Upper lobe of left lung (tissue), 4 donors: Measurements from ENCODE around the gene LARP7.

ENCODE experiments used
- CTCF ChIP-seq, 6 experiments: fragments of 450-650 bp in 4 of 6; fragments of 200-600 bp in 2 of 6; sonication (generic) in 2 of 6; IDR thresholded peaks; one replicate each; pipeline ENCODE4 v1.5.1; 2016 to 2019; ENCODE audit warnings: antibody characterized with exemption in 6 of 6
- EP300 ChIP-seq, 4 donors: sonication (generic); formaldehyde crosslinking; IDR thresholded peaks; one replicate each; pipeline ENCODE4 v1.5.1; 2017; ENCODE audit warnings: antibody characterized with exemption in 4 of 4, control low read depth in 2 of 4
- POLR2A ChIP-seq, 4 donors: fragments of 450-650 bp; IDR thresholded peaks; one replicate each; pipeline ENCODE4 v1.5.1; 2016 to 2017; ENCODE audit warnings: antibody characterized with exemption in 4 of 4, mild to moderate bottlenecking in 2 of 4
- POLR2AphosphoS5 ChIP-seq, 2 donors: sonication (generic); formaldehyde crosslinking; IDR thresholded peaks; one replicate each; pipeline ENCODE4 v1.5.1; 2017; ENCODE audit warnings: antibody characterized with exemption in 2 of 2

- TF ChIP-seq POLR2A (IDR thresholded peaks at IDR 0.05) (no peak), EP300 (IDR thresholded peaks at IDR 0.05) (no peak), CTCF (IDR thresholded peaks at IDR 0.05) (no peak), POLR2AphosphoS5 (IDR thresholded peaks at IDR 0.05) (no peak)
Measured at GRCh38 chr4:112593438-112594133, 43.4 kb upstream of the LARP7 start.
